Left ventricle myocardium inferior (tissue), 1 donor: ENCODE results near the gene SCMH1. TPM values are rescaled to one million over a fixed set of nuclear protein-coding genes. Genes with fewer than 3 reads are reported as not detected.

Experiments used
- DNase-seq: peaks from one replicate; pipeline ENCODE4 v3.0.0-alpha.2; 2020
- H3K27ac ChIP-seq: fragments of 200-600 bp; replicated peaks from 2 replicates; pipeline ENCODE4 v1.8.0; 2021
- H3K27me3 ChIP-seq: fragments of 200-600 bp; 2 replicates; pipeline ENCODE4 v1.8.0; 2021; ENCODE audit warnings: low read depth
- H3K36me3 ChIP-seq: fragments of 200-600 bp; 2 replicates; pipeline ENCODE4 v1.8.0; 2021
- H3K4me1 ChIP-seq: fragments of 200-600 bp; 2 replicates; pipeline ENCODE4 v1.8.0; 2021
- H3K4me3 ChIP-seq: fragments of 200-600 bp; 2 replicates; pipeline ENCODE4 v1.8.0; 2021; ENCODE audit warnings: mild to moderate bottlenecking, moderate library complexity
- H3K9me3 ChIP-seq: fragments of 200-600 bp; replicated peaks from 2 replicates; pipeline ENCODE4 v1.8.0; 2021
- intact Hi-C: fragments of 100-400 bp; cut with micrococcal nuclease; formaldehyde crosslinking; loops from one replicate; pipeline ENCODE4 v1.11.0; 2022
- total RNA-seq: library from RNA; stranded (reverse); fragmentation: NEBNext Ultra II Directional; extraction: Animal tissue kit (Norgen Biotek cat#: 25700); gene quantifications from one replicate; pipeline ENCODE4 v1.2.1, GENCODE V29; 2021
- TF ChIP-seq, protein P1 (sequence below): fragments of 200-600 bp; IDR thresholded peaks from 2 replicates; pipeline ENCODE4 v1.8.0; 2021; ENCODE audit warnings: antibody characterized with exemption, mild to moderate bottlenecking, borderline replicate concordance
- donor health status: DM: no; HTN: yes; CAD: no; lungs with severe emphysema.

Gene SCMH1
- total RNA-seq, 1 donor from 2014 or later: 48.1 TPM

DNA sequence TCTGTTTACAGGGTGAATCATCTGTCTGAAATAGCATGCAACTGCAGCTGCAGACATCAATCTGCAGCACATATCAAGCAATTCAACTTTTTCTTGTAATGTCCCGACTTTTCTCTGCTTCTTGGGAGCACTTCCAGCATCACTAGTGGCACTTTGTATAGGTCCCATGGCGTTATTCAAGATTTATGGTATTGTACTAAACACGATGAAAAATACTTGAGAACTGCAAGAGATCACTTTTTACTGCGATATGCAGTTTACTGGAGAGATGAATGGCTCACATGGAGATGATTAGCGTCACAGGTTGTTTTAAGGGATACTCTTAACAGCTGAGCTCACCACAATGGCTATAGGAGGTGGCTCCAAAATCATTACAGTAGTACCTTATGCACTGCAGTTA lies 7.2 kb upstream of the SCMH1 start:
- Histone ChIP-seq H3K36me3 (no peaks in the 10 kb centered on the region), H3K27ac (no peak overlapping the region), H3K4me3 (no peak overlapping the region), H3K9me3 (peaks cover 9% of the 10 kb centered on the region), H3K27me3 (no peaks in the 10 kb centered on the region), H3K4me1 (no peaks in the 10 kb centered on the region)
- TF ChIP-seq, protein P1, sequence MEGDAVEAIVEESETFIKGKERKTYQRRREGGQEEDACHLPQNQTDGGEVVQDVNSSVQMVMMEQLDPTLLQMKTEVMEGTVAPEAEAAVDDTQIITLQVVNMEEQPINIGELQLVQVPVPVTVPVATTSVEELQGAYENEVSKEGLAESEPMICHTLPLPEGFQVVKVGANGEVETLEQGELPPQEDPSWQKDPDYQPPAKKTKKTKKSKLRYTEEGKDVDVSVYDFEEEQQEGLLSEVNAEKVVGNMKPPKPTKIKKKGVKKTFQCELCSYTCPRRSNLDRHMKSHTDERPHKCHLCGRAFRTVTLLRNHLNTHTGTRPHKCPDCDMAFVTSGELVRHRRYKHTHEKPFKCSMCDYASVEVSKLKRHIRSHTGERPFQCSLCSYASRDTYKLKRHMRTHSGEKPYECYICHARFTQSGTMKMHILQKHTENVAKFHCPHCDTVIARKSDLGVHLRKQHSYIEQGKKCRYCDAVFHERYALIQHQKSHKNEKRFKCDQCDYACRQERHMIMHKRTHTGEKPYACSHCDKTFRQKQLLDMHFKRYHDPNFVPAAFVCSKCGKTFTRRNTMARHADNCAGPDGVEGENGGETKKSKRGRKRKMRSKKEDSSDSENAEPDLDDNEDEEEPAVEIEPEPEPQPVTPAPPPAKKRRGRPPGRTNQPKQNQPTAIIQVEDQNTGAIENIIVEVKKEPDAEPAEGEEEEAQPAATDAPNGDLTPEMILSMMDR: no peak
- DNase-seq: no peak
- intact Hi-C loops: no loop called here

DNA sequence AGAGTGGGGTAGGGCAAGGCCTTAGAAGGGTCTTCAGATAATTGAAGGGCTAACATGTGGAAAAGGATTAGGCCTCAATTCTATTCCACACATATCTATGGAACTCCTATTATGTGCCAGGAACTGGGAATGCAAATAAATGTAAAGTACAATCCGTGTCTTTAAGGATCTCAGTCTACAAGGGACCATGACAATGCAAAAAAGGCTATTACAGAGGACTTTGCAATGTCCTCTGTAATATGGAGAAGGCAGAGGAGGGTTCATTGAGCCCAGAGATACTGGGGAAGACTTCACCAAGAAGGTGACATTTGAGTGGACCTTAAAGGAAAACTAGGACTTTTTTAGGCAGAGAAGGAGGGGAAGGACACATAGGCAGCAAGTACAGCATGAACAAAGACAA lies 4.5 kb upstream of the SCMH1 start:
- Histone ChIP-seq H3K27ac (no peak overlapping the region), H3K4me3 (no peak overlapping the region), H3K9me3 (peaks cover under 1% of the 10 kb centered on the region), H3K4me1 (peaks cover 14% of the 10 kb centered on the region), H3K36me3 (no peaks in the 10 kb centered on the region), H3K27me3 (no peaks in the 10 kb centered on the region)
- TF ChIP-seq, protein P1: no peak
- no peak for DNase-seq
- intact Hi-C loops: no loop called here

DNA sequence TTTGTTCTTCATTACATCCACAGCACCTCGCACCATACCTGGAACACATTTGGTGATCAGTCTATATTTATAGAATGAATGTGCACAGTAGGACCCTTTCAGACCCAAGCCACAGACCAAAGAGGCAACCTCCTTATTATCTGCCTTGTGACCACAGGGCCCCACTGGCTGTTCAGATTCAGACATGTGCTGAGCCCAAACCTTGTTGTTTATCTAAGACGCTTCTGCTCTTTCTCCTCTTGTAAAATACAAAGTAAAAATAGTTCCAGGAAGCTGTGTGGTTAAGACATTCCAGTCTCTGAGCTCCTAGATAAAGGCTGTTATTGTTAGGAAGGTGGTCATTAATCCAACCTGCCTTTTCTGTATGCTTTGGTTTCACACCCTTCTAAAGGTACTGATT lies 3.6 kb upstream of the SCMH1 start:
- DNase-seq: no peak
- intact Hi-C loops: no loop called here
- no peak overlapping the region for H3K4me3 ChIP-seq
- TF ChIP-seq, protein P1: no peak
- H3K9me3 ChIP-seq: no peaks in the 10 kb centered on the region
- H3K27me3 ChIP-seq: no peaks in the 10 kb centered on the region
- no peaks in the 10 kb centered on the region for H3K36me3 ChIP-seq
- H3K27ac ChIP-seq: no peak overlapping the region
- H3K4me1 ChIP-seq: peaks cover 23% of the 10 kb centered on the region

DNA sequence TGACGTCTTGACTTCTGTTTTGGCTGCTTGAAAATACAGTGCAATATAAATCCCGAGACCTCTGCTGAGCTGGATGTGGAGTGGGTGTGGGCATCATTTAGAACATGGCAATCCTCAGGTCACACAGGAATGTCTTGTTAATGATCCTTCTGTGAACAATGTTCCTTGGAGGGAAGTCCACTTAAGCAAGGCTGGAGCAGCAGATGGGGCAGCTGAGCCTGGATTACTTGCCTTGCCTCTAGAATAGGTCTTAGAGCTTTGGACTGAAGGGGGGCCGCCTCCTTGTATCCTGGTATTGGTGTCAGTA lies 926 bp upstream of the SCMH1 start:
- intact Hi-C loops: no loop called here
- Histone ChIP-seq H3K27ac (no peak overlapping the region), H3K27me3 (no peaks in the 10 kb centered on the region), H3K4me1 (peaks cover 50% of the 10 kb centered on the region), H3K4me3 (peak overlapping the region; percentile 90), H3K36me3 (no peaks in the 10 kb centered on the region), H3K9me3 (no peaks in the 10 kb centered on the region)
- DNase-seq: no peak
- TF ChIP-seq, protein P1: no peak

DNA sequence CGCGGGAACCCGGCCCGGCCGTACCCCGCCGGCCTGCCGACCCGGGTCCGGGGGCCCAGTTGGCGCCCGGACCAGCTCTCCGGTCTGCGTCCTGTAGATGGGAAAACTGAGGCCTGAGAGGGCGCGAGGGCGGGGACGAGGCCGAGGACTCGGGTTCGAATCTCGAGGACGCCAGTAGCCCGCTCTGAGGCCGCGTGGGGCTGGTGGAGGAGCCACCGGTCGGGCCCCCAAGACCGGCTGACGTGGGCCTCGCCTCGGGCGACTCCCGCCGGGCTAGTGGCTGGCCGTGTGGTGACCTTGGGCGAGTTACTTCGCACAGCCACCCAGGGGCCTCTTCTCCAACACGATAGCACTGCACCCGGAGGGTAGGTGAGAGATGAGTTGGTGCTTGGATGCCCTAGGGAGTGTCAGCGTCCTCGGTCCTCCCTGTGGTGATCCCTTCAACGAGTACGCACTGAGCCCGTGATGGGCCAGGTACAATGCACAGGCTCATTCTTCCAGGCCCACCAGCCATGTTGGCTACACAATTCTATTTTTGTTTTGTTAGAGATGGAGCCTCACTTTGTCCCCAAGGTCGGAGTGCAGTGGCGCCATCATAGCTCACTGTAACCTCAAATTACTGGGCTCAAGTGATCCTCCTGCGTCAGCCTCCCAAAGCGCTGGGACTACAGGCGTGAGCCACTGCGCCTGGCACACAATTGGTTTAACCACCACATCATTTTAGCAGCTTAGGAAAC lies 404 bp upstream of the SCMH1 start:
- intact Hi-C loops: no loop called here
- H3K4me1 ChIP-seq: peaks cover 55% of the 10 kb centered on the region
- no peaks in the 10 kb centered on the region for H3K9me3 ChIP-seq
- DNase-seq: no peak
- no peaks in the 10 kb centered on the region for H3K27me3 ChIP-seq
- no peaks in the 10 kb centered on the region for H3K36me3 ChIP-seq
- peak overlapping the region; percentile 96 for H3K27ac ChIP-seq
- peak overlapping the region; percentile 90 for H3K4me3 ChIP-seq
- TF ChIP-seq, protein P1: no peak

DNA sequence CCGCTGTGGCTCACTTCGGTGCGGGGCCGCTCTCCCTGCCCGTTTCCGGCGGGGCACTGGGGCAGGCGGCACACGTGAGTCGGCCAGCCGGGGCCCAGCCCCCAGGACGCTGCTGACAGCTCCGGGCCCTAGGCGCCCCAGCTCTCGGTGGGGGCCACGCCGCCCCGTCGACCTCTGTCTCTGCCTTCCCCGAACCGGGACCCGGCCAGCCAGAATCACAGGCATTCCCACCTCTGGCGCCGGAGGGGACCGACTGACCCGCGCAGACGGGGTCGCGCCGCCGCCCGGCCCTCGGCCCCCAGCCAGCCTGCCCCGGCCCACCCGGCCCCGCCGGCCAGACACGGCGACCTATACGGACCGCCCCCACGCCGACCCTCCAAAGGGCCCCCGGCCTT lies 755 bp downstream of the SCMH1 start:
- intact Hi-C loops: no loop called here
- TF ChIP-seq, protein P1: no peak
- Histone ChIP-seq H3K27me3 (no peaks in the 10 kb centered on the region), H3K4me3 (peak overlapping the region; percentile 90), H3K9me3 (no peaks in the 10 kb centered on the region), H3K4me1 (peaks cover 66% of the 10 kb centered on the region), H3K27ac (peak overlapping the region; percentile 96), H3K36me3 (no peaks in the 10 kb centered on the region)
- peak; percentile 54 for DNase-seq
